Neural progenitor cell (in vitro differentiated cells): Measurements from ENCODE around the gene GLRA1. TPM values are rescaled to one million over a fixed set of nuclear protein-coding genes. Genes with fewer than 3 reads are reported as not detected.

Experiments
- DNase-seq: peaks from one replicate; pipeline ENCODE4 v3.0.0-alpha.2; 2016; ENCODE audit warnings: low spot score
- H2AFZ ChIP-seq: fragments of 200-600 bp; sonication (generic); replicated peaks from 2 replicates; pipeline ENCODE4 v1.6.1; 2016; ENCODE audit warnings: antibody characterized with exemption
- H3F3A ChIP-seq: fragments of 200-600 bp; sonication (generic); 2 replicates; pipeline ENCODE4 v1.6.1; 2016; ENCODE audit warnings: antibody characterized with exemption, low read depth
- H3K27ac ChIP-seq: fragments of 200-600 bp; sonication (generic); 2 replicates; pipeline ENCODE4 v1.5.1; 2016; ENCODE audit warnings: mild to moderate bottlenecking
- H3K27me3 ChIP-seq: fragments of 200-600 bp; sonication (generic); 2 replicates; pipeline ENCODE4 v1.6.1; 2016; ENCODE audit warnings: mild to moderate bottlenecking, moderate library complexity
- H3K36me3 ChIP-seq: fragments of 200-600 bp; sonication (generic); 2 replicates; pipeline ENCODE4 v1.5.1; 2016
- H3K4me1 ChIP-seq: fragments of 200-600 bp; sonication (generic); 2 replicates; pipeline ENCODE4 v1.6.1; 2016; ENCODE audit warnings: mixed run types
- H3K4me2 ChIP-seq: fragments of 200-600 bp; sonication (generic); 2 replicates; pipeline ENCODE4 v1.6.1; 2016
- H3K4me3 ChIP-seq: fragments of 200-600 bp; sonication (generic); 2 replicates; pipeline ENCODE4 v1.5.1; 2016
- H3K79me2 ChIP-seq: fragments of 200-600 bp; sonication (generic); 2 replicates; pipeline ENCODE4 v1.6.1; 2016; ENCODE audit warnings: low read depth
- H3K9ac ChIP-seq: fragments of 200-600 bp; sonication (generic); 2 replicates; pipeline ENCODE4 v1.6.1; 2016
- H3K9me3 ChIP-seq: fragments of 200-600 bp; sonication (generic); 2 replicates; pipeline ENCODE4 v1.5.1; 2016; ENCODE audit warnings: low read depth
- H4K20me1 ChIP-seq: fragments of 200-600 bp; sonication (generic); 2 replicates; pipeline ENCODE4 v1.6.1; 2016; ENCODE audit warnings: low read depth
- H3K27ac Mint-ChIP-seq: 3 replicates; pipeline ENCODE4 v1.8.0; 2021; ENCODE audit warnings: mixed read lengths
- H3K27me3 Mint-ChIP-seq: 2 replicates; pipeline ENCODE4 v1.8.0; 2022; ENCODE audit warnings: low read depth, mild to moderate bottlenecking, inconsistent platforms, moderate library complexity, mixed read lengths; ENCODE audit not compliant: insufficient read depth
- H3K36me3 Mint-ChIP-seq: 3 replicates; pipeline ENCODE4 v1.8.0; 2021; ENCODE audit warnings: mixed read lengths
- H3K4me1 Mint-ChIP-seq: 3 replicates; pipeline ENCODE4 v1.8.0; 2021; ENCODE audit warnings: mixed read lengths
- H3K4me3 Mint-ChIP-seq: 3 replicates; pipeline ENCODE4 v1.8.0; 2021; ENCODE audit warnings: mild to moderate bottlenecking, moderate library complexity, mixed read lengths
- H3K9me3 Mint-ChIP-seq: 3 replicates; pipeline ENCODE4 v1.8.0; 2020; ENCODE audit warnings: mixed read lengths
- CTCF ChIP-seq: fragments of 200-600 bp; sonication (generic); IDR thresholded peaks from 2 replicates; pipeline ENCODE4 v1.5.1; 2017; ENCODE audit warnings: antibody characterized with exemption, mild to moderate bottlenecking
- EZH2 ChIP-seq: fragments of 200-600 bp; sonication (generic); IDR thresholded peaks from 2 replicates; pipeline ENCODE4 v1.6.1; 2017; ENCODE audit warnings: antibody characterized with exemption, mild to moderate bottlenecking, moderate library complexity
- EZH2phosphoT487 ChIP-seq: fragments of 200-600 bp; sonication (generic); IDR thresholded peaks from 2 replicates; pipeline ENCODE4 v1.6.1; 2017; ENCODE audit warnings: antibody characterized with exemption
- total RNA-seq: library from RNA; depleted of rRNA; stranded (reverse); fragments of >200 nt; gene quantifications from 2 replicates; pipeline ENCODE4 v1.2.3, GENCODE V29; 2015; ENCODE audit warnings: low replicate concordance

Gene GLRA1
- total RNA-seq, 1 donor from 2014 or later, result not detected

DNA sequence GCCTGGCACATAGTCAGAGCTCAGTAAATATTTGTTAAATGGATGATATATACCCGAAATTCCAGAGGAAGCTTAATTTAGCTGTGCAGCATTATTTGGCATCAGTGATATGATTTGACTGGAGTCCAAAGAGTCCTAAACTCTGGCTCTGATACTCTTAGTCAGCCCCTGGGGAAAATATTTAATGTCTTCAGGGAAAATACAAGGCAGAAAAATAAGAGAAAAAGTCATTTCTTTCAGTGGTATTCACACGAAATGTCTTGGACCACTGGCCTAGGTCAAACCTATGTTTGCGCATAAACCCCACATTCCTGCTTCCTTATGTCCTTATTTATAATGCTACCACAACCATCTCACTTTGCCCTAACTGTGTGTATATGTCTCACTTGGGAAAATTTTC is 23.8 kb downstream of the GLRA1 start:
- H3K9me3 Mint-ChIP-seq, result no peaks in the 10 kb centered on the region
- H3K27me3 ChIP-seq, result peaks cover 95% of the 10 kb centered on the region

DNA sequence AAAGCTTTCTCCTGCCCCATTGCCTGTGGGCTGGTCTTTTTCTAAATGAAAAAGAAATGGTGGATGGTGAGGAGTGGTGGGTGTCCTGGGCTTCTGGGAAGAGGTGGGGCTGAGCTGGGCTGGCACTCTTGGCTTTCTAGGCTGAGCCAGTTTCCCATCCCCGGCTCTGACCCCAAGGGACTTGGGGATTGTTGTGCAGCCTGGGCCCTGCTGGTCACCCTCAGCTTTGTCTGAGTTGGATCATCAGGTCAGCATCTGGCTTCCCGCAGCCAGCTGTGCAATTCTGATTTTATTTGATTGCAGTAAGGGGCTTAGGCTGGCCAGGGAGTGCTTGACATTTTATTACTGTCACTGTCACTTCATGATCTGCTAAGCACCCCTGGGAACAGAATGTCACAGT is 25.3 kb downstream of the GLRA1 start:
- Histone ChIP-seq H3K4me1 (peaks cover 42% of the 10 kb centered on the region), H3K4me2 (no peak overlapping the region), H3K36me3 (no peaks in the 10 kb centered on the region), H3F3A (peaks cover 11% of the 10 kb centered on the region), H3K27ac (no peak overlapping the region), H3K79me2 (no peaks in the 10 kb centered on the region), H3K27me3 (peaks cover 84% of the 10 kb centered on the region), H3K9me3 (no peaks in the 10 kb centered on the region), H3K9ac (no peak overlapping the region), H4K20me1 (peaks cover 18% of the 10 kb centered on the region), H2AFZ (no peak overlapping the region), H3K4me3 (no peak overlapping the region)
- Mint-ChIP-seq H3K27me3 (peaks cover 21% of the 10 kb centered on the region), H3K27ac (no peak overlapping the region), H3K4me1 (peaks cover 63% of the 10 kb centered on the region), H3K9me3 (no peaks in the 10 kb centered on the region), H3K36me3 (no peaks in the 10 kb centered on the region), H3K4me3 (no peak overlapping the region)
- no peak for DNase-seq
- TF ChIP-seq CTCF (no peak), EZH2phosphoT487 (no peak), EZH2 (no peak)

More for the DNA sequence above, 23.8 kb downstream of the GLRA1 start:
- H3K9ac ChIP-seq, result no peak overlapping the region
- Mint-ChIP-seq H3K4me3 (no peak overlapping the region), H3K27ac (no peak overlapping the region), H3K4me1 (peaks cover 71% of the 10 kb centered on the region), H3K27me3 (peaks cover 21% of the 10 kb centered on the region), H3K36me3 (no peaks in the 10 kb centered on the region)
- peaks cover 13% of the 10 kb centered on the region for H3F3A ChIP-seq
- no peak for DNase-seq
- no peak overlapping the region for H3K4me3 ChIP-seq
- H3K9me3 ChIP-seq, result no peaks in the 10 kb centered on the region
- H2AFZ ChIP-seq, result no peak overlapping the region
- no peak overlapping the region for H3K27ac ChIP-seq
- H3K4me1 ChIP-seq, result peaks cover 45% of the 10 kb centered on the region
- TF ChIP-seq EZH2, result no peak
- TF ChIP-seq EZH2phosphoT487, result no peak
- TF ChIP-seq CTCF, result no peak
- no peaks in the 10 kb centered on the region for H3K79me2 ChIP-seq
- H4K20me1 ChIP-seq, result peaks cover 18% of the 10 kb centered on the region
- H3K4me2 ChIP-seq, result no peak overlapping the region
- no peaks in the 10 kb centered on the region for H3K36me3 ChIP-seq

DNA sequence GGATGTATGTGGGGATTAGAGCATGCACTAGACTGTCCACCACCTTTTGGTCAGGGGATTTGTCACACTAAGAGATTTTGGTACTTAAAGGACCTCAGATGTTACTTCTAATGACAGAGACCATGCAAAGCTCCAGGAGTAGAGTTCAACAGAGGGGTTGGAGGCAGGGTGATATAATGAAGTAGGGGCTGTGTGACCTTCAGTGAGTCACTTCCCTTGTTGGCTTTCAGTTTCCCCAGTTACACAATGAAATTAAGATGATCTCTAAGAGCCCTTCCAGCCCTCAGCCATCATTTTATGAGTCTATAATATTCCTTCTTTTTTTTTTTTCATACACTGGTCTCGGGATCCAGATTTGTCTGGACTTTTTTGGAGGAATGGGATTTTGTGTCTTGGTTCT is 26.8 kb downstream of the GLRA1 start:
- H3K4me2 ChIP-seq, result no peak overlapping the region
- TF ChIP-seq CTCF, result no peak
- TF ChIP-seq EZH2phosphoT487, result no peak
- TF ChIP-seq EZH2, result no peak
- no peak overlapping the region for H3K27ac ChIP-seq
- peaks cover 21% of the 10 kb centered on the region for H3K27me3 Mint-ChIP-seq
- DNase-seq, result no peak
- H3K9ac ChIP-seq, result no peak overlapping the region
- H3K9me3 Mint-ChIP-seq, result no peaks in the 10 kb centered on the region
- peaks cover 48% of the 10 kb centered on the region for H3K4me1 Mint-ChIP-seq
- no peak overlapping the region for H3K4me3 ChIP-seq
- H3K27ac Mint-ChIP-seq, result no peak overlapping the region
- no peaks in the 10 kb centered on the region for H3K9me3 ChIP-seq
- H3K79me2 ChIP-seq, result no peaks in the 10 kb centered on the region
- H3K27me3 ChIP-seq, result peaks cover 77% of the 10 kb centered on the region
- peaks cover 29% of the 10 kb centered on the region for H3K4me1 ChIP-seq
- no peaks in the 10 kb centered on the region for H3K36me3 ChIP-seq
- H3K4me3 Mint-ChIP-seq, result no peak overlapping the region
- H3K36me3 Mint-ChIP-seq, result no peaks in the 10 kb centered on the region
- peaks cover 4% of the 10 kb centered on the region for H3F3A ChIP-seq
- peaks cover 6% of the 10 kb centered on the region for H4K20me1 ChIP-seq
- H2AFZ ChIP-seq, result no peak overlapping the region
